Measurements from ENCODE around the gene PRKAG1. TPM values are rescaled to one million over a fixed set of nuclear protein-coding genes. Genes with fewer than 3 reads are reported as not detected.

The PRKAG1 gene
- total RNA-seq, 1 experiment from 2014 or later, result 50.7 TPM

- BruUV-seq (replicated peaks), result no TSS peak
- no peak overlapping the region for H3K4me3 ChIP-seq (ENCODE audit: low read depth, low read length, poor library complexity, severe bottlenecking)
- CTCF ChIA-PET, result interaction anchor here (0.6 to 1.1 kb wide), 3 partner anchors 9 to 18 kb away, joined by 3 read pairs; partner anchors contain the start of gene ARF3
- no peak for DNase-seq (ENCODE audit: low spot score)
- no peaks in the 10 kb centered on the region for H3K9me3 ChIP-seq (ENCODE audit: low read depth, low read length, poor library complexity, severe bottlenecking)
- H3K4me1 ChIP-seq (ENCODE audit: insufficient read depth, low read length, poor library complexity, severe bottlenecking), result peaks cover 12% of the 10 kb centered on the region
- peaks cover 19% of the 10 kb centered on the region for H3K27me3 ChIP-seq (replicated peaks; ENCODE audit: insufficient read depth, low read depth, low read length, poor library complexity)
- H3K27ac ChIP-seq (ENCODE audit: low read depth, low read length, poor library complexity, severe bottlenecking), result no peak overlapping the region
- intact Hi-C loops (cut with micrococcal nuclease; ENCODE audit: unreplicated experiment), result no loop called here
- H3K36me3 ChIP-seq (ENCODE audit: insufficient read depth, low read length, poor library complexity, severe bottlenecking), result no peaks in the 10 kb centered on the region
- TF ChIP-seq CTCF (conservative IDR thresholded peaks at IDR 0.05; ENCODE audit: low read depth, low read length) (no peak), EZH2 (IDR thresholded peaks at IDR 0.05; ENCODE audit: borderline replicate concordance, low read depth, low read length, poor library complexity, severe bottlenecking) (no peak)
- POLR2A ChIA-PET (ENCODE audit: low non-redundant PET), result no interaction called here
Observed at GRCh38 chr12:48966177-48966895, 52.2 kb downstream of the PRKAG1 start.

GRCh38 chr12:48965298-48965838, 53.2 kb downstream of the PRKAG1 start:
- intact Hi-C loops (cut with micrococcal nuclease; ENCODE audit: unreplicated experiment), result no loop called here
- Histone ChIP-seq H3K27ac (ENCODE audit: low read depth, low read length, poor library complexity, severe bottlenecking) (no peak overlapping the region), H3K9me3 (ENCODE audit: low read depth, low read length, poor library complexity, severe bottlenecking) (no peaks in the 10 kb centered on the region), H3K4me3 (ENCODE audit: low read depth, low read length, poor library complexity, severe bottlenecking) (no peak overlapping the region), H3K36me3 (ENCODE audit: insufficient read depth, low read length, poor library complexity, severe bottlenecking) (no peaks in the 10 kb centered on the region), H3K4me1 (ENCODE audit: insufficient read depth, low read length, poor library complexity, severe bottlenecking) (peaks cover 5% of the 10 kb centered on the region), H3K27me3 (replicated peaks; ENCODE audit: insufficient read depth, low read depth, low read length, poor library complexity) (peaks cover 10% of the 10 kb centered on the region)
- TF ChIP-seq EZH2 (IDR thresholded peaks at IDR 0.05; ENCODE audit: borderline replicate concordance, low read depth, low read length, poor library complexity, severe bottlenecking) (no peak), CTCF (conservative IDR thresholded peaks at IDR 0.05; ENCODE audit: low read depth, low read length) (peak; percentile 43; the same call in 1 of the 2 replicates)
- no TSS peak for BruUV-seq (replicated peaks)
- POLR2A ChIA-PET (ENCODE audit: low non-redundant PET), result no interaction called here
- CTCF ChIA-PET, result no interaction called here
- DNase-seq (ENCODE audit: low spot score), result no peak

- H3K9me3 ChIP-seq (ENCODE audit: low read depth, low read length, poor library complexity, severe bottlenecking), result no peaks in the 10 kb centered on the region
- DNase-seq (ENCODE audit: low spot score), result no peak
- POLR2A ChIA-PET (ENCODE audit: low non-redundant PET), result interaction anchor here (0.6 kb wide), 1 partner anchor 59 kb away, joined by 5 read pairs; no protein-coding TSS in a partner anchor
- intact Hi-C loops (cut with micrococcal nuclease; ENCODE audit: unreplicated experiment), result no loop called here
- no peaks in the 10 kb centered on the region for H3K36me3 ChIP-seq (ENCODE audit: insufficient read depth, low read length, poor library complexity, severe bottlenecking)
- TF ChIP-seq CTCF (conservative IDR thresholded peaks at IDR 0.05; ENCODE audit: low read depth, low read length) (no peak), EZH2 (IDR thresholded peaks at IDR 0.05; ENCODE audit: borderline replicate concordance, low read depth, low read length, poor library complexity, severe bottlenecking) (no peak)
- H3K4me1 ChIP-seq (ENCODE audit: insufficient read depth, low read length, poor library complexity, severe bottlenecking), result peaks cover 4% of the 10 kb centered on the region
- H3K27me3 ChIP-seq (replicated peaks; ENCODE audit: insufficient read depth, low read depth, low read length, poor library complexity), result no peaks in the 10 kb centered on the region
- H3K27ac ChIP-seq (ENCODE audit: low read depth, low read length, poor library complexity, severe bottlenecking), result no peak overlapping the region
- CTCF ChIA-PET, result interaction anchor here (0.7 kb wide), 1 partner anchor 14 kb away, joined by 6 read pairs; no protein-coding TSS in a partner anchor
- H3K4me3 ChIP-seq (ENCODE audit: low read depth, low read length, poor library complexity, severe bottlenecking), result no peak overlapping the region
- no TSS peak for BruUV-seq (replicated peaks)
Observed at GRCh38 chr12:48961801-48962200, 56.8 kb downstream of the PRKAG1 start.

Measured in A673 (cell line).